Endothelial cell of umbilical vein (primary cell): Measurements from ENCODE around the gene TAGLN. TPM values are rescaled to one million over a fixed set of nuclear protein-coding genes. Genes with fewer than 3 reads are reported as not detected.

Source experiments
- BruUV-seq: library from RNA; stranded (reverse); fragments of 400-500 nt; replicated peaks from 2 replicates; lab custom pipeline; 2021; lab: Mats Ljungman, UMichigan
- CTCF ChIA-PET: fragments of 300-600, 350-600 bp; sonication (Branson Sonifier 250); formaldehyde crosslinking; loops from one replicate; lab custom pipeline; 2021; ENCODE audit warnings: antibody characterized with exemption, inconsistent platforms; lab: Charles Lee
- POLR2A ChIA-PET: fragments of 300-600, 350-600 bp; sonication (Branson Sonifier 250); formaldehyde crosslinking; loops from one replicate; lab custom pipeline; 2021; ENCODE audit warnings: antibody characterized with exemption, inconsistent platforms; lab: Charles Lee
- DNase-seq: peaks from one replicate; pipeline ENCODE4 v3.0.0-alpha.2; 2011; ENCODE audit warnings: low read depth, low spot score
- FAIRE-seq: peaks from 2 replicates; lab custom pipeline; 2011; peaks lifted over from hg19 to GRCh38; lab: Jason Lieb, UNC
- H2AFZ ChIP-seq: 2 replicates; pipeline ENCODE4 v1.6.0; 2012; ENCODE audit warnings: low read depth, low read length, control low read depth, inconsistent platforms
- H3K27ac ChIP-seq: 2 replicates; pipeline ENCODE4 v1.5.1; 2011; ENCODE audit warnings: low read depth, mild to moderate bottlenecking, control low read depth, low read length, moderate library complexity; ENCODE audit not compliant: insufficient read depth
- H3K27me3 ChIP-seq, 2 experiments: 2 replicates each; pipeline versions ENCODE4 v1.6.0 to v1.6.1; 2011; ENCODE audit warnings: low read length in 2 of 2, mixed read lengths in 1 of 2; ENCODE audit not compliant: control insufficient read depth in 2 of 2, insufficient read depth in 2 of 2
- H3K36me3 ChIP-seq, 2 experiments: 2 replicates in 1 of 2; 3 replicates in 1 of 2; pipeline ENCODE4 v1.5.1; 2011; ENCODE audit warnings: low read length in 2 of 2, mild to moderate bottlenecking in 1 of 2, moderate library complexity in 1 of 2; ENCODE audit not compliant: control insufficient read depth in 2 of 2, insufficient read depth in 2 of 2; ENCODE audit errors: extremely low read depth in 1 of 2
- H3K4me1 ChIP-seq: 3 replicates; pipeline ENCODE4 v1.5.1; 2011; ENCODE audit warnings: mild to moderate bottlenecking, low read length; ENCODE audit not compliant: control insufficient read depth, insufficient read depth; ENCODE audit errors: extremely low read depth
- H3K4me2 ChIP-seq: 2 replicates; pipeline ENCODE4 v1.6.1; 2011; ENCODE audit warnings: low read length, control low read depth, mixed read lengths; ENCODE audit not compliant: insufficient read depth
- H3K4me3 ChIP-seq, 3 experiments: fragments of 200-600 bp in 1 of 3; sonication (generic), shearing (Covaris generic) in 1 of 3; replicated peaks in 1 of 3; 2 replicates each; pipeline ENCODE4 v1.5.1; 2011 to 2016; ENCODE audit warnings: control low read depth in 3 of 3, low read length in 3 of 3, mild to moderate bottlenecking in 2 of 3, inconsistent platforms in 1 of 3, low read depth in 1 of 3, moderate library complexity in 1 of 3; ENCODE audit not compliant: insufficient read depth in 1 of 3
- H3K79me2 ChIP-seq: 2 replicates; pipeline ENCODE4 v1.6.0; 2012; ENCODE audit warnings: low read length, inconsistent platforms; ENCODE audit not compliant: control insufficient read depth, insufficient read depth
- H3K9ac ChIP-seq: replicated peaks from 2 replicates; pipeline ENCODE3; 2011; ENCODE audit warnings: low read length, control low read depth; ENCODE audit not compliant: insufficient read depth; ENCODE audit errors: extremely low read depth
- H3K9me1 ChIP-seq: replicated peaks from 3 replicates; pipeline ENCODE4 v1.6.0; 2011; ENCODE audit warnings: mild to moderate bottlenecking, low read length; ENCODE audit not compliant: control insufficient read depth, insufficient read depth; ENCODE audit errors: extremely low read depth
- H3K9me3 ChIP-seq: replicated peaks from 2 replicates; pipeline ENCODE4 v1.5.1; 2012; ENCODE audit warnings: low read length, inconsistent platforms; ENCODE audit not compliant: control insufficient read depth, insufficient read depth
- H4K20me1 ChIP-seq: replicated peaks from 2 replicates; pipeline ENCODE3; 2011; ENCODE audit warnings: mild to moderate bottlenecking, low read length; ENCODE audit not compliant: control insufficient read depth, insufficient read depth; ENCODE audit errors: extremely low read depth
- CTCF ChIP-seq, 2 donors: IDR thresholded peaks; 1 replicate in 1 of 2; 2 replicates in 1 of 2; pipeline ENCODE4 v1.5.1; 2011; ENCODE audit warnings: low read length in 2 of 2, mild to moderate bottlenecking in 2 of 2, moderate library complexity in 2 of 2, control low read depth in 1 of 2, inconsistent platforms in 1 of 2, low read depth in 1 of 2; ENCODE audit not compliant: insufficient read depth in 1 of 2; ENCODE audit errors: extremely low read depth in 1 of 2
- EZH2 ChIP-seq: IDR thresholded peaks from 2 replicates; pipeline ENCODE4 v1.6.1; 2012; ENCODE audit warnings: borderline replicate concordance, low read depth, mild to moderate bottlenecking, moderate library complexity, low read length, inconsistent platforms; ENCODE audit not compliant: severe bottlenecking
- FOS ChIP-seq: IDR thresholded peaks from 2 replicates; pipeline ENCODE4 v1.6.1; 2011; ENCODE audit warnings: mild to moderate bottlenecking, low read length, moderate library complexity, borderline replicate concordance; ENCODE audit not compliant: insufficient read depth
- GATA2 ChIP-seq: IDR thresholded peaks from 2 replicates; pipeline ENCODE4 v1.7.0; 2011; ENCODE audit warnings: low read depth, mild to moderate bottlenecking, moderate library complexity, mixed read lengths, low read length; ENCODE audit not compliant: insufficient read length, insufficient read depth
- JUN ChIP-seq: IDR thresholded peaks from 2 replicates; pipeline ENCODE4 v1.6.1; 2011; ENCODE audit warnings: borderline replicate concordance, low read depth; ENCODE audit not compliant: insufficient read length, insufficient read depth
- MAX ChIP-seq: IDR thresholded peaks from 2 replicates; pipeline ENCODE4 v1.6.1; 2011; ENCODE audit not compliant: insufficient read depth, insufficient read length
- MYC ChIP-seq: IDR thresholded peaks from one replicate; pipeline ENCODE4 v1.6.1; 2011; ENCODE audit warnings: mild to moderate bottlenecking, low read depth, low read length
- POLR2A ChIP-seq: IDR thresholded peaks from 2 replicates; pipeline ENCODE4 v1.6.1; 2012; ENCODE audit warnings: low read depth, mild to moderate bottlenecking, control low read depth, low read length
- POLR2AphosphoS5 ChIP-seq: IDR thresholded peaks from 2 replicates; pipeline ENCODE4 v1.6.1; 2012; ENCODE audit warnings: low read depth, mild to moderate bottlenecking, control low read depth, low read length, moderate library complexity; ENCODE audit not compliant: insufficient read depth
- dilution Hi-C: fragments of 300-500 bp; cut with MboI; formaldehyde crosslinking; loops from one replicate; pipeline ENCODE4 v1.15.0; 2019; ENCODE audit warnings: low sequenced_read_pairs; ENCODE audit not compliant: extremely low pct_ligation_motif_present
- intact Hi-C: fragments of 100-400 bp; cut with micrococcal nuclease; formaldehyde crosslinking; loops from one replicate; pipeline ENCODE4 v1.10.0; 2022
- polyA plus RNA-seq, 4 experiments: library from polyadenylated mRNA; depleted of rRNA in 3 of 4; stranded (reverse) in 3 of 4; unstranded in 1 of 4; fragments of >200 nt; gene quantifications; 2 replicates each; pipeline versions ENCODE4 v1.2.1 to v1.2.3, GENCODE V29; 2011 to 2012; ENCODE audit warnings: missing spikeins in 1 of 4
- total RNA-seq: library from RNA; stranded (reverse); gene quantifications from 2 replicates; pipeline ENCODE4 v1.2.3, GENCODE V29; 2021

The TAGLN gene
- total and polyA plus RNA-seq, 2 donors (not counting 3 experiments of a cell fraction or from before 2014, with no cell fraction given) = 20.8 to 113 TPM

- H2AFZ ChIP-seq = peak overlapping the region; percentile 100
- H3K79me2 ChIP-seq = peaks cover 19% of the 10 kb centered on the region
- intact Hi-C loops = loop anchor here (1.0 to 10.0 kb wide), 2 partner anchors 50 to 584 kb away; no protein-coding TSS in a partner anchor
- peaks cover 0 to 19% of the 10 kb centered on the region in 2 experiments for H3K36me3 ChIP-seq
- peak overlapping the region; percentile 53 for H3K4me2 ChIP-seq
- H3K4me1 ChIP-seq = peaks cover 20% of the 10 kb centered on the region
- no peaks in the 10 kb centered on the region for H3K9me1 ChIP-seq
- H3K9me3 ChIP-seq = no peaks in the 10 kb centered on the region
- peak overlapping the region; percentile 89 for H3K27ac ChIP-seq
- BruUV-seq = no TSS peak
- CTCF ChIA-PET = interaction anchor here (0.6 to 3.6 kb wide), 17 partner anchors 10 to 715 kb away, joined by 3 to 24 read pairs (median 3); partner anchors contain the start of genes APOA5, PAFAH1B2 and SIDT2
- FAIRE-seq (no peak), DNase-seq (peak; percentile 22)
- dilution Hi-C loops = no loop called here
- H3K4me3 ChIP-seq = peak overlapping the region; percentile 82 to 97 (median 90)
- no peaks in the 10 kb centered on the region for H3K27me3 ChIP-seq
- POLR2A ChIA-PET = interaction anchor here (1.1 kb wide), 1 partner anchor 52 kb away, joined by 4 read pairs; no protein-coding TSS in a partner anchor
- no peak for TF ChIP-seq JUN
- no peak for TF ChIP-seq POLR2AphosphoS5
- no peak for TF ChIP-seq MAX
- TF ChIP-seq EZH2 = no peak
- no peak for TF ChIP-seq MYC
- TF ChIP-seq POLR2A = no peak
- TF ChIP-seq GATA2 = no peak
- TF ChIP-seq CTCF (IDR thresholded peaks at IDR 0.05; ENCODE audit: extremely low read depth in 1 of 2, insufficient read depth in 1 of 2, low read depth in 1 of 2, low read length in 2 of 2) = no peak
- TF ChIP-seq FOS = no peak
- no peaks in the 10 kb centered on the region for H4K20me1 ChIP-seq
- H3K9ac ChIP-seq = peak overlapping the region; percentile 93
These were observed 32.0 kb downstream of the TAGLN start for GRCh38 chr11:117230999-117231841.
